NB4 (cell line): ENCODE results near the gene FAM107B.
A peak's percentile ranks its signal among the peaks of the same experiment; 100 is the strongest.

ENCODE experiments used
- DNase-seq: peaks from one replicate; pipeline ENCODE4 v3.0.0; 2010; ENCODE audit warnings: low read depth
- H3K4me3 ChIP-seq: one replicate; pipeline ENCODE4 v1.5.1; 2011; ENCODE audit warnings: mild to moderate bottlenecking, low read depth, low read length, moderate library complexity
- MYC ChIP-seq: IDR thresholded peaks from 2 replicates; pipeline ENCODE4 v1.6.1; 2011; ENCODE audit warnings: low read depth, low read length
- POLR2A ChIP-seq: IDR thresholded peaks from 2 replicates; pipeline ENCODE4 v1.6.1; 2011; ENCODE audit warnings: mild to moderate bottlenecking; ENCODE audit not compliant: insufficient read length; ENCODE audit errors: extremely low read depth
- TF ChIP-seq, protein P1 (sequence below): IDR thresholded peaks from 2 replicates; pipeline ENCODE4 v1.6.1; 2011; ENCODE audit warnings: low read depth, low read length
- TF ChIP-seq, protein P2 (sequence below): IDR thresholded peaks from one replicate; pipeline ENCODE4 v1.5.1; 2012; ENCODE audit warnings: low read depth, low read length

FAM107B gene

DNA sequence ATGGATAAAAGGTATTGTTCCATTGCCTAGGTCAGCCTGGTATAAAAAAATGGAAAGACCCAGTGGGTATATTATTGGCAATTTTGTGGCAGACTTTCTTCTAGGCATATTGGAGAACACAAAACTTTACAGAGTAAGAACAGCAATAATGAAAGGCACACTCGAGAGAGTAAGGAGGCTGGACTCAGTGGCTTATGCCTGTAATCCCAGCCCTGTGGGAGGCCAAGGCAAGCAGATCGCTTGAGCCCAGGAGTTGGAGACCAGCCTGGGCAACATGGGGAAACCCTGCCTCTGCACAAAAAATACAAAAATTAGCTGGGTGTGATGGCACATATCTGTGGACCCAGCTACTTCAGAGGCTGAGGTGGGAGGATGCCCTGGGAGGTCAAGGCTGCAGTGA lies 158.2 kb downstream of the FAM107B start:
- DNase-seq: no peak
- H3K4me3 ChIP-seq: peak overlapping the region; percentile 43
- TF ChIP-seq, protein P1, sequence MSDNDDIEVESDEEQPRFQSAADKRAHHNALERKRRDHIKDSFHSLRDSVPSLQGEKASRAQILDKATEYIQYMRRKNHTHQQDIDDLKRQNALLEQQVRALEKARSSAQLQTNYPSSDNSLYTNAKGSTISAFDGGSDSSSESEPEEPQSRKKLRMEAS: no peak
- TF ChIP-seq POLR2A: no peak

DNA sequence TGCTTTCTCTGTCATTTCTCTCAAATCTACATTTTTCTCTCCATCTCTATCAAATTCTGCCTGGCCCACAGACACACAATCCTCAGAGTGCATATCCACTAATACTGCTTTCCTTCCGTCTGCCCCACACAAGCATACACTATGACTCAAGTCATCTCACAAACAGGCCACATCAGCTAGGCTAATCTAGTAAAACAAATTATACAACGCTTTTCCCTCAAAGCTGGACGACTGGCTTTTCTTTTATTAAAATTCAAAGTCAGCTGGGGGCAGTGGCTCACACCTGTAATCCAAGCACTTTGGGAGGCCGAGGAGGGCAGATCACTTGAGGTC lies 161.1 kb downstream of the FAM107B start:
- no peak for DNase-seq
- TF ChIP-seq POLR2A (no peak), MYC (no peak)
- TF ChIP-seq, protein P1: no peak
- TF ChIP-seq, protein P2, sequence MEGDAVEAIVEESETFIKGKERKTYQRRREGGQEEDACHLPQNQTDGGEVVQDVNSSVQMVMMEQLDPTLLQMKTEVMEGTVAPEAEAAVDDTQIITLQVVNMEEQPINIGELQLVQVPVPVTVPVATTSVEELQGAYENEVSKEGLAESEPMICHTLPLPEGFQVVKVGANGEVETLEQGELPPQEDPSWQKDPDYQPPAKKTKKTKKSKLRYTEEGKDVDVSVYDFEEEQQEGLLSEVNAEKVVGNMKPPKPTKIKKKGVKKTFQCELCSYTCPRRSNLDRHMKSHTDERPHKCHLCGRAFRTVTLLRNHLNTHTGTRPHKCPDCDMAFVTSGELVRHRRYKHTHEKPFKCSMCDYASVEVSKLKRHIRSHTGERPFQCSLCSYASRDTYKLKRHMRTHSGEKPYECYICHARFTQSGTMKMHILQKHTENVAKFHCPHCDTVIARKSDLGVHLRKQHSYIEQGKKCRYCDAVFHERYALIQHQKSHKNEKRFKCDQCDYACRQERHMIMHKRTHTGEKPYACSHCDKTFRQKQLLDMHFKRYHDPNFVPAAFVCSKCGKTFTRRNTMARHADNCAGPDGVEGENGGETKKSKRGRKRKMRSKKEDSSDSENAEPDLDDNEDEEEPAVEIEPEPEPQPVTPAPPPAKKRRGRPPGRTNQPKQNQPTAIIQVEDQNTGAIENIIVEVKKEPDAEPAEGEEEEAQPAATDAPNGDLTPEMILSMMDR: no peak
- H3K4me3 ChIP-seq: no peak overlapping the region

DNA sequence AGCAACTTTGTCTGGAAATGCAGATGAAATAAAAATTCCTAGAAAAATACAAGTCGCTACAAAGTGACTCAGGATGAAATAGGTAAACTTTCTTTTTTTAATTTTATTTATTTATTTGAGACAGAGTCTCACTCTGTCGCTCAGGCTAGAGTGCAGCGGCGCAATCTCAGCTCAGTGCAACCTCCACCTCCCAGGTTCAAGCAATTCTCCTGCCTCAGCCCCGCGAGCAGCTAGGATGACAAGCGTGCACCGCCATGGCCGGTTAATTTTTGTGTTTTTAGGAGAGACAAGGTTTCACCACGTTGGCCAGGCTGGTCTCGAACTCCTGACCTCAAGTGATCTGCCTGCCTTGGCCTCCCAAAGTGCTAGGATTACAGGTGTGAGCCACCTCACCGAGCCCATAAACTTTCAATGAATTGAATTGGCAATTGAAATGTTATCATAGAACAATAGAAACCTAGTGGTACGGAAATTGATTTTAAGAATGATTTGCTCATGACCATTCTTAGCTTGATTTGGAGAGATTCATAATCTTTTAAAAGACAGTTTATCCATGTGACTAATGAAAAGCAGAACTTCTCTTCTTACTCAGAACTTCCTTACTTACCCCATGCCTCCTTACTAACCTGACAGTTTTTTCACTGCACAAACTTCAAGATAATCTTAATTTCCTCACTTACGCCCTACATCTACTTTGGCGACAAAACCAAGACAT lies 161.7 kb downstream of the FAM107B start:
- DNase-seq: peak; percentile 36
- TF ChIP-seq, protein P1: no peak
- TF ChIP-seq POLR2A (no peak), MYC (no peak)
- TF ChIP-seq, protein P2: no peak
- H3K4me3 ChIP-seq: no peak overlapping the region

DNA sequence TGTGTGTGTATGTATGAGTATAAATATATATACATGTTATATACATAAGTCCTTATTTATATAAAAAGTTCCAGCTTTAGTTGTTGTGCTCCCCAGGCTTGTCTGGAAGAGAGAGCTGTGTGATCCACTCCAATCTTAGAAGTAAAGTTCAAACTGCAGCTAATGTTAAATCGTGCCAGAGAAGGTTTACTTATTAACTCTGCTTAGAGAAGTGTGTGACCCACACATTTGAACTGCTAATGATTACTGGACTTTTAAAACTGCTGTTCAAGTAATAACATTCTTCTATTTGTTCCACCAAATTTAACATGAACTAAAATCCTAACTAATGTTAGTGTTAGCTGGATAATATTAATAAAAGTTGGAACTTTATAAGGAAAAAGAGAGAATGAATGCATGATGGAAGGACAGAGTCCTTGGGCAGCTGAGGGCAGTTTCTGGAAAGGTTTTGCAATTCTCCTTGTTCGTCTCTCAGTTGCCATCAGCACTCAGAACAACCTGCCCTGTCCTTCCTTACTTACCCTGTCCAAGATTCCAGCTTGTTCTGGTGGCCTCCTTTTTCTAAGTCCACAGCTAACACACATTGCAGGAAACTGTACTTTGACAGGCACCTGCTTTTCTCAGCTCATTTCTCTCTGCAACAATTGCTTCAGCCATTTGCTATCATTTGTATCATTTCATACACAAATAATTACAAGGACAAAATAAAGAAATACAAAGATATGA lies 162.6 kb downstream of the FAM107B start:
- TF ChIP-seq MYC (no peak), POLR2A (no peak)
- TF ChIP-seq, protein P1: no peak
- TF ChIP-seq, protein P2: no peak
- no peak for DNase-seq
- H3K4me3 ChIP-seq: no peak overlapping the region

DNA sequence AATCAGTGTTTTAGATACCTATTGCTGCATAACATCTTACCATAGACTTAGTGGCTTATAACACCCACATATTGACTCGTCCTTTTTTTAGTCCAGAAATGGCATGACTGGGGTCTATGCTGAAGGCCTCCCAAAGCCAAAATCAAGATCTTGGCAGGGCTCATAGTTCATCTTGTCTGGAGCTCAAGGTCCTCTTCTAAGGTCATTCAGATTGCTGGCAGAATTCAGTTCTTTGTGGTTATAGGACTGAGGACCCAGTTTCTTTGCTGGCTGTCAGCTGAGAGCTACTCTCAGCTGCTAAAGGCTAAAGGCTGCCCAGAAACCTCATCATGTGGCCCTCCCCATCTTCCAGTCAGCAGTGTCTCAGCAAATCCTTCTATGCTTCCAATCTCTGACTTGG lies 165.5 kb downstream of the FAM107B start:
- H3K4me3 ChIP-seq: no peak overlapping the region
- TF ChIP-seq, protein P1: no peak
- TF ChIP-seq MYC (no peak), POLR2A (no peak)
- TF ChIP-seq, protein P2: no peak
- no peak for DNase-seq

DNA sequence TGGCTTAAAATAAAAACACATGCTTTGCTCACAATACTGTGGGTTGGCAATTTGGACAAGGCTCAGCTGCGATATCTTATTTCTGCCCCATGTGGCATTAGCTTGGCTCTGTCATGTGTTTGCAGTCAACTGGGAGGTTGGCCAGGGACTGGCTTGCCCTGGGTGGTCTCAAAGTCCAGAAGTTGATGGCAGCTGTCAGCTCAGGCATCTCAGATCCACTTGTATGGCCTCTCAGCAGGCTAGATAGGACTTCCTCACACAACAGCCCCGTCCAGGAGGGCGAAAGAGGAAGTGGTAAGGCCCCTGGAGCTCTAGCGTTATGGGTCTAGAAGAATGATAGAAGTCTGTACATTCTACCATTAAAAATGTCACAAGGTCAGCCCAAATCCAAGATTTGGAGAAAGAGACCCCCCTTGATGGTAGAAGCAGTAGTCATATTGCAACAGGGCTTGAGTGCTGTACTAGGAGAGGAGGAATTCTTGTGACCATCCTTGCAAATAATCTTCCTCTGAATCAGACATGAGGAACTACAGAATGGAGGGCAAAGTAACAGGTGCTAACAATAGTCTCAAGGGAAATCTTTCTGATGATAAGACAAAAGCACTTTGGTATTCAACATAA lies 166.2 kb downstream of the FAM107B start:
- no peak overlapping the region for H3K4me3 ChIP-seq
- peak; percentile 87 for DNase-seq
- TF ChIP-seq, protein P1: peak; percentile 55
- TF ChIP-seq MYC: no peak; the same call in 1 of the 2 replicates
